GM19463 (cell line): Measurements from ENCODE around the gene NPAS2.
A peak's percentile ranks its signal among the peaks of the same experiment; 100 is the strongest.

Experiments used
- ATAC-seq: cut with Tn5 transposase; IDR thresholded peaks from one replicate; pipeline ENCODE4 v1.9.1; 2021; ENCODE audit warnings: mild to moderate bottlenecking, moderate library complexity; ENCODE audit not compliant: unreplicated experiment

NPAS2 gene

DNA sequence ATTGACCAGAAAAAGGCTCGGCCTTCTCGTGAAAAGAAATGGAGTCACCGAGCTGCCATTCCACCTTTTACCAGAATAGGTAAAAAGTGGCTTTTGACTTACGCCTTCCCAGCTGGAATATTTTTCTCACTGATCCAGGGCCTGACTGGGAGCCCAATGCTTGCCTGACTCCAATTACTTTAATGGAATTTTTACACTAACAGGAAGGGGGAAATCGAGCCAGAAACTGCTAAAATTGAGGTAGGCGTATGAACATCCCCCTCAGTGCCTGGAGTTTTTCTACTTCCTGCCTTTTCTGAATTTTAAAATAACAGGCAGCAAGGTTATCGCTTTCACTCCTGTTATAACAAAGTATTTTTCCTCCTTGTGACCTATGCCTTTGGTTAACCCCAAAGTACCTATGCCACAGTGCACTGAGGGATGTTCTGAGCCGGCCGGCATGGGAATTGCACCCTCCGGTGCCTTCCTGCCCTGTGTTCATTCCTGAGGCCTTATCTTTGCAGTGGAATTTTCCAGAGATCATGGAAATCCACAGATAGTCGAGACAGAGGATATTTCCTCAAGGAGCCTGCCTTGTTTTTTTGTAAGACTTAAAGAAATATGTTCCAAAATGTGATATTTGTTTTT is 163.9 kb downstream of the NPAS2 start:
- ATAC-seq = no peak

DNA sequence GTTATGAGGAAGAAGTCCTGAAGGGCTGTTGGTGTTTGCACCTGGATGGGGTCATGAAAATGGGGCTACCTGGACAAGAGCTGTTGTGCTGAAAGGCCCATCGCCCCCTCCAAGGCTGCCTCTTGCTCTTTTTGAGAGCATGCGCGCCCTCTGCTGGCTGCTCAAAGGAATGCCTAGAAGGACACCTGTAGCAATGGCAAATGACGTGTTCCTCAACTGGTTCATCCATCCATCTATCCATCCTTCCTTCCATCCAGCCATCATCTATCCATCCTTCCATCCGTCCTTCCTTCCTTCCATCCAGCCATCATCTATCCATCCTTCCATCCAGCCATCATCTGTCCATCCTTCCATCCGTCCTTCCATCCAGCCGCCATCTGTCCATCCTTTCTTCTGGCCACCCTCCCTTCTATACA is 165.0 kb downstream of the NPAS2 start:
- peak; percentile 61 for ATAC-seq

DNA sequence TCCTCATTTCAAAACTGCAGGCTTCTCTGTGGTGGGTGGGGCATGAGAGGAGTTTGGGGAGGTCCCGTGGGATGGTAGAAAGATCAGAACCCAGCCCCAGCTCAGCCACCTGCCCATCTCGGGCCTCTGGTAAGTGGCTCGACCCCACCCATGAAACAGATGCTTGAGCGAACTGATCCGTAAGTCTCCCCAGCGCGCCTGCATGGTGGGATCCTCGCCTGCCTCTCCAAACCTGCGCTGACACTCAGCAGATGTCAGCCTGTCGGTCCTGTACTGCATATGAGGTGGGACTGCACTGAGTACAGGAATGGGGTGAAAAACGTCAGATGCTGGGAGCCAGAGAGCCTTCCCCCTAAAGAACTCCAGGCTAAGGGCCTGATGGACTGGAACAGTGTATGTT is 166.2 kb downstream of the NPAS2 start:
- ATAC-seq = no peak

DNA sequence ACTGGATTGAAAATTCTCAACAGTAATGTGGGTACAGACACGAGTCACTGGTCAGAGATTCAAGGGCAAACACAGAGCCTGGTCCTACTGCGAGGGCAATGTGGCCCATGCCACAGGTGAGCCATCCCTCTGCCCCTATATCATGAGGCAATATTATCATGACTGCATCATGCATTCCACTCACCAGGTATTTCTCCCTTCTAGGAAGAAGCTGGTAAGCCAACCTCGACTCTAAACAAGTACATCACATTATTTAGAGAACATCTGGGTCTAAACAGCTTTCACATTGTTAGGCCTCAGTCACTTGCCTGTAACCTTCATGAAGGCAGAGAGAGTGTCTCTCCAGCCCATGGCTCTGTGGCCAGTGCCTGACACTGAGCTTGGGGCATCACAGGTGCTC is 167.6 kb downstream of the NPAS2 start:
- ATAC-seq = no peak

DNA sequence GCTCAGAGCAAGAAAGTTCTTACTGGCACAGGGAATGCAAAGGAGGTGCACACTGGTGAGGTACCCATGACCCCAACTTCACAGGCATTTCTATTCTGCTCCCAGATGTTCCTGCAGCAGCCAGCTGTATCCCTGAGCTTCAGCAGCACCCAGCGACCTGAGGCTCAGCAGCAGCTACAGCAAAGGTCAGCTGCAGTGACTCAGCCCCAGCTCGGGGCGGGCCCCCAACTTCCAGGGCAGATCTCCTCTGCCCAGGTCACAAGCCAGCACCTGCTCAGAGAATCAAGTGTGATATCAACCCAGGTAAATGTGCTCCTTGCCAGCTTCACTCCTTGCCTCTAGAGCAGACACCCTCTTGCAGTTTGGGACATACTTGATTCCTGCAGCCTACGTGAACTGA is 168.0 kb downstream of the NPAS2 start:
- ATAC-seq = no peak

DNA sequence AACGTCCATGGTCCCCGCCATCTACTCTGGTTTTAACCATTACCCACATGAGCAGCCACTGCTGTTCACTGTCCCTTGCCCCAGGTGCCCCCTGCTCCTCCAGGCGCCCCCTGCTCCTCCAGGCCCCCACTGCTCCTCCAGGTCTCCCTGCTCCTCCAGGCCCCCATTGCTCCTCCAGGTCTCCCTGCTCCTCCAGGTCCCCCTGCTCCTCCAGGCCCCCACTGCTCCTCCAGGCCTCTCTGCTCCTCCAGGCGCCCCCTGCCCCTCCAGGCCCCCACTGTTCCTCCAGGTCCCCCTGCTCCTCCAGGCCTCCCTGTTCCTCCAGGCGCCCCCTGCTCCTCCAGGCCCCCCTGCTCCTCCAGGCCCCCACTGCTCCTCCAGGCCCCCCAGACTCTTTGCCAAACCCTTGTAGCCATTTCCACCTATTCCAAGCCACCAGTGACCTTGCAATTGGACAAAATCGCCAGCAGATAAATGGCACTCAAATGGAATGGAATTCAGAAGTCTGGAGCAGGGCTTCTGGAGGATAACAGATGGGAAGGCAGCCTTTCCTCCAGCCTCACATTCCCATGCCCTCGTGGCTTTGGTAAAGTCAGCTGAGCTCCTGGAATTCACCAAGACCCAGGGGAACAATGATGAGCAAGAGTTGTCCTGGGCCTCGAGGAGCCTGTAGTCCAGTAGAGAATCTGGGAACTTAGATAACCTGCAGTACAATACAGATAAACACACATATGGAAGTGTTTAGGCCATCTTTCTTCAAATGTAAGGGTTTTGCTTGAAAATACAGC is 168.9 kb downstream of the NPAS2 start:
- ATAC-seq = no peak

DNA sequence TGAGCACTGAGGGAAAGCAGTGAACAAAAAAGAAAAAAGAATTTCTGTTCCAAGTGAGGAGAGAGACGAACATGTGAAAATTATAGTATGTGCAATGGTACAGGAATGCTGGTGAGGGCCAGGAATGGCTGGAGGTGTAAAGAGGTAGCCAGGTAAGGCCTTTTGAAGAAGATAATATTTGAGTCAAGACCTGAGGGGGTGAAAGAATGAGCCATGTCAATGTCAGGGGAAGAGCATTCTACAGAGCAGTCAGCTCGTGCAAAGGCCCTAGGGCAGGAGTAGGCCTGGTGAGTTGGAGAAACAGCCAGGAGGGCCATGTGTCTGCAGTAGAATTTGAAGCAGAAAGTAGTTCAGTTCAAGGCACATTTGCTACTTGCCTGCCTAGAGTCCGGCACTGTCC is 169.7 kb downstream of the NPAS2 start:
- ATAC-seq = no peak

DNA sequence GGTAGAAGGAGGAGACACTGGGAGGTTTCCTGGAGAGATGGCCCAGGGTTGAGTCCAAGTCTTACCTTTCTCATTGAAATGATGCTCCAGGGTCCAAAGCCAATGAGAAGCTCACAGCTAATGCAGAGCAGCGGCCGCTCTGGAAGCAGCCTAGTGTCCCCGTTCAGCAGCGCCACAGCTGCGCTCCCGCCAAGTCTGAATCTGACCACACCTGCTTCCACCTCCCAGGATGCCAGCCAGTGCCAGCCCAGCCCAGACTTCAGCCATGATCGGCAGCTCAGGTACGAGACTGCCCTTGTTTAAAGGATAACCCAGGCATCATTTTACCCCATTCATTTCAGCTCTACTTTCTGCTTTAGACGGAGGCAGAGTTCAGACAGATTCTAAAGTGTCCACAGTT is 170.2 kb downstream of the NPAS2 start:
- no peak for ATAC-seq

DNA sequence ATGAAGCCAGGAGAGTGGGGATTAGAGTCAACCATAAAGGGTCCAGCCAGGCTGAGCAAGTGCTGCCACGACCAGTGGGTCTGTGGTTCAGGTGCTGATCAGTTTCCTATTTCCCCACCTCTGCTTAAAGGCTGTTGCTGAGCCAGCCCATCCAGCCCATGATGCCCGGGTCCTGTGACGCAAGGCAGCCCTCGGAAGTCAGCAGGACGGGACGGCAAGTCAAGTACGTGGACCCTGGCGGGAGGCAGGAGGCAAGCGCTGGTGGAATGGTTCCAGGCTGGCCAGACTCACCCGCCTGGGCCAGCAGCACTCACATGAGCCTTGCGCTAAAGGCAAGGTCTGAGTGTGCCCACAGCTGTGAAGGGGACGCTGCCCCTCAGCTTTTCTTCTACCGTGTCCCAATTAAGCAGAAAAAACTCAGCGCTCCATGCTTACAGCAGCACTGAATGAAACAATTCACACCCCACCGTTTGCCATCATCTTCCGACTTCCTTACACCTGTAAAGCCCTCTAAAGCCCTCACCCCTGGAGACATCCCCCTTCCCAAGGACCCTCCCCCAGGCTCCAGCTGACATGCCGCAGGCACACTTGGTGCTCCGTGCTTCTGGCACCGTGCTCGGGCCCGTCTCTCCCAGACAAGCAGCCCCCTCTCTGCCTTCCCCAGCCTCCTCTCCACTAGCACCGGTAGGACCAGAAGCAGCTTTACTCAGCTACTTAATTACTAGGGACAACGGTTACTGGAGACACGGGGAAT is 170.9 kb downstream of the NPAS2 start:
- ATAC-seq = no peak

DNA sequence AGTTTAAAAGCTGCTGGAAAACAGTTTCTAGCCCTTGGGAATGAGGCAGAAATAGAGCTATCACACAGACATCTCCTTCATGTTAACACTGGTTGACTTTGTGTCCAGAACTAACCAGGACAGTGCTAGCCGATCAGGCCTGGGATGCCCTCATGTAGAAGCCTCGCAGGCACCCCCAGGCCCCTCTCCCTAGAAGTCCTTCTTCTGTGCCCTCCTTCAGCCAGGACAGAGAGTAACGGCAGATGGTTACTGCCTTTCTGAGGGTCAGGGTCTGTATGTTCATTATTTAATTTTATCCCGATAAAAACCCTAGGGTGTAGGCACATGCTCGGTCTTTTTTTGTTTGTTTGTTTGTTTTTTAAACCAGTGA is 171.4 kb downstream of the NPAS2 start:
- no peak for ATAC-seq

DNA sequence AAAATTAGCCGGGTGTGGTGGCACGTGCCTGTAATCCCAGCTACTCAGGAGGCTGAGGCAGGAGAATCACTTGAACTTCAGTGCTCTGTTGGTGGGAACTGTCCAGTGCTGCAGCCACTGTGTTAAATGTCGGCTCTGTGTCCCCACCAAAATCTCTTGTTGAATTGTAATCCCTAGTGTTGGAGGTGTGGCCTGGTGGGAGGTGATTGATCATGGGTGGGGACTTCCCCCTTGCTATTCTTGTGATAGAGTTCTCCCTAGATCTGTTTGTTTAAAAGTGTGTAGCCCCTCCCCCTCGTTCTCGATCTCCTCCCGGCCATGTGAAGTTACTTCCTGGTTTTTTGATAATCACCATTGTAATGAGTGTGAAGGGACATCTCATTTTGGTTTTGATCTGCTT is 172.3 kb downstream of the NPAS2 start:
- no peak for ATAC-seq

DNA sequence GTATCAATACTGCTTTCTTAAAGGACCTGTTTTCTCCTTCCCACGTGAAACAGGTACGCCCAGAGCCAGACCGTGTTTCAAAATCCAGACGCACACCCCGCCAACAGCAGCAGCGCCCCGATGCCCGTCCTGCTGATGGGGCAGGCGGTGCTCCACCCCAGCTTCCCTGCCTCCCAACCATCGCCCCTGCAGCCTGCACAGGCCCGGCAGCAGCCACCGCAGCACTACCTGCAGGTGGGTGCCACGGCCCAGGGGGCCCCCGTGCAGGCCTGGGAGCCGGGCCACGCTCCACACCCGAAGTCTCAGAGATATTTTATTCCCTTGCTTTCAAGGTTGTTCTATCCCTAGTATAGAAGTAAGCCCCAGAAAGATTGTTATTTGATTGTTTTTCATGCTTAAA is 173.4 kb downstream of the NPAS2 start:
- ATAC-seq = no peak

DNA sequence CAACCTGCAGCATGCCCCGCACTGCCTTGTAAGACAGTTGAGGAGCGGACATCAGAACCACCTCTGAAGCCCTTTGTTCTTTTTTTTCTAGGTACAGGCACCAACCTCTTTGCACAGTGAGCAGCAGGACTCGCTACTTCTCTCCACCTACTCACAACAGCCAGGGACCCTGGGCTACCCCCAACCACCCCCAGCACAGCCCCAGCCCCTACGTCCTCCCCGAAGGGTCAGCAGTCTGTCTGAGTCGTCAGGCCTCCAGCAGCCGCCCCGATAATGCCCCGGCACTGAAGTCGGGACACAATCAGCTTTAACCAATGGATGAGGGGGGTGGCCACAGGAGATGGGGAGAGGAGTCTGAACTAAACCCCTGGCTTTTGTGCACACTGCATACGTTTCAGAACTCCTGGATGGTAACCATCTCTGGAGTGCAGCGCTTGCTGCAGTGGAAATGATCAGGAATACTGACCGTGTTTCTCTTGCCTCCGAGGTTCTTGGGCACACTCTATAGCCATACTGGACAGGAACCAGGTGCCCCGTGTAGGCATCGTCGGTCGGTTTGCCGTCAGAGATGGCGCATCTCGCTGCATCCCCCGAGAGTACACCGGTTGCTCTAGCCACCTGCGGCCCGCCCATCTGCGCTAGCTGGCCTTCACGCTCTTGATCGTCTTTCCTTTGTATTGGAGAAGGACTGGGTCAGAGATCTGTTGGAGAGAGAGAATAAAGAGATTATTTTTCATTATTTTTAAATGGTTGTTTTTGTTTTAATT is 175.6 kb downstream of the NPAS2 start:
- ATAC-seq = no peak

DNA sequence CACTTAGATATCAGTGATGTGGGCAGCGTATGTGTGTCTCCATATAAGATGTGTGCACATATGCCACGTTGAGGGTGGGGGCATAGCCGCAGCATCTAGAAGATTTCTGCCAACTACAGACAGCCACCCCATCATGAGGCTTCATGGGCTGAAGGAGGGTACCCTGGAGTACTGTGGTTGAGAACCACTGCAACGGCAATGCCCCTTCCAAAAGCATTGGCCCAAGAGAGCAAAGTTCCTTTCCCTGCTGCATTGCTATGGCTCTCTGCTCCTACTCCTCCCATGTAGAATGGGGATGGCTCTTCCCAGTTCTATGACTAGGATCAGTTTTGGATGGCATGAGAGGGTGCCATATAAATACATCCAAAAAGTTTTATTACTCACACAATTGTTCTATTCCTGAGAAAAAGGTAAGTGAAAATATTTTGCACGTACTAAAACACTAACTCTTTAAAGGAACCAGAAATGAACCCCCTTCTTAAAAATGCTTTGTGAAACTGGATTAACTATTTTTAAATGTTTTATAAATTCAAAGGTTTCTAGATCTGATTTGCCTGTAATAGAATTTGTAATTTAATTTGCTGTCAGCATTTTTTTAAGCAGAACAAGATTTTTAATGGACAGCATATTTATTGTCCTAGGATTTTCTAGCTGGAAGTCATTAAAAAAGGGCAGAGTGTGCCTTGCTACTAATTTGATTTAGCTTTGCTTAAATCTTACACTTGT is 177.7 kb downstream of the NPAS2 start:
- no peak for ATAC-seq

DNA sequence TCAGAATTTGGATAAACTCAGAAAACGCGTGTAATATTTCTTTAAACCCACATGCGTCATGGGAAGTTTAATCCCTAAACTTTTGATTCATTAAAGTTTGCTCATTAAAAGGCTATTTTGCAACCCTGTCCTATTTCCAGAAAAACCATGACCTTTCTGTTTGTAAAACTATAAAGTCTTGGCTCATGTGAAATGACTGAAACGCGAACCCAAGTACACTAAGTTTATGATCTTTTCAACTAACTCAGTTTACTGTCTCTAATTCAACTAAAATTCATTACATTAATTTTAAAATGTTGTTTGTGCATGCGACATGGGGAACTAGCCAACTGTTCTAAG is 178.3 kb downstream of the NPAS2 start:
- no peak for ATAC-seq

DNA sequence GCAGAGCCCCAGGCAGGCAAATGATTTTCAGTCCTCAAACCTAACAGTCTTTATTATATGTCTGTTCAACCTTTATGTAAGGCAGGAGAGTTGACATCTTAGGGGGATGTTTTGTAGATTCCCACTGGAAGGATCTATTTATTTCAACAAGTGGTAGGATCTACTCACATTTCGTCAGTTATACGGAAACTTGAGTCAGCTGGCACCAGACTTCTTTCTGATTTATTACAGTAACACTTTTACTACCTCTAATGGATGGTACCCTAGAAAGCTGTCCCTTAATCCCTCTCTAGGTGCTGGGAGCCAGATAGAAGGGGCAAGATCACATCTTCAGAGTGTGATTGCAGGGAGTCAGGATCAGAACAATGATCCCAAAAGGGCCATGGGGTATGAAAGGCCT is 180.1 kb downstream of the NPAS2 start:
- no peak for ATAC-seq

DNA sequence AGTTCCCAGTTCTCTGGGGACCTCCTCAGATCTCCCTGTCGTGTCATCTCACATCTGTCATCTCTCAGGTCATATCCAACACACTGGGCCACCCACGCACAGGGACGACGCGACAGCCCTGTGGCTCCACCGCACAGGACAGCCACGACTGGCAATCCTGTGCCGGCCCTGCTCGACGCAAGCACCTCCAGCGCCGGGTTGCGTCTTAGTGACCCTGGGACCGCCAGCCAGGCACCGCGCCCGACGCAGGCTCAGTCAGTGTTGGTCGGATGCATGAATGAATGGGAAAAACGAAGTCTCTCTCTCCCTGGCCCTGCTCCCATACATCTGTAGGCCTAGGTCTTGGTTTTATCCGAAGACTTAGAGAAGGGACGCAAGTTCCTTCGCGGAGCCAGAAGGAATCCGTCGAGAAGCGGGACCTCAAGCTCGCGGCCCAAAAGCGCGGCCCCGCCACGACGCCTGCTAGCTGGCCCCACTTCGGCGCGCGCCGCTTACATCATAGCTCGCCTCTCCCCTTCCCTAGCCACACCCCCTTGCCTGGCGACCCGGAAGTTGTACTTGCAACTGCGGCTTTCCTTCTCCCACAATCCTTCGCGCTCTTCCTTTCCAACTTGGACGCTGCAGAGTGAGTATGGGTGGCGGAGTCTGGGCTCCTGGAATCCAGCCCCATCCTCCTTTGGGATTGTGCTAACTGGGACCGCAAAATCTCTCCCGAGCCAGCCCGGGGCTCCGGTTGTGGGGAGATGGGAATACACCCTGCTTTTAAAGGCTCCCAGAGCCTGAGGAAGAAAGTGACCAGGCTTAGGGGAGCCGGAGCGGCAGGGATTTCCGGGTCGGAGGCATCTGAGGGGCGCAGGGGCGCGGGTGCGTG is 182.0 kb downstream of the NPAS2 start, which contains the start of gene RPL31:
Gene RPL31, plus strand, starts transcription at position 599 of the 871 bp plus-strand sequence. CDS start 413 bp downstream, outside the sequence.
- ATAC-seq = peak; percentile 98

DNA sequence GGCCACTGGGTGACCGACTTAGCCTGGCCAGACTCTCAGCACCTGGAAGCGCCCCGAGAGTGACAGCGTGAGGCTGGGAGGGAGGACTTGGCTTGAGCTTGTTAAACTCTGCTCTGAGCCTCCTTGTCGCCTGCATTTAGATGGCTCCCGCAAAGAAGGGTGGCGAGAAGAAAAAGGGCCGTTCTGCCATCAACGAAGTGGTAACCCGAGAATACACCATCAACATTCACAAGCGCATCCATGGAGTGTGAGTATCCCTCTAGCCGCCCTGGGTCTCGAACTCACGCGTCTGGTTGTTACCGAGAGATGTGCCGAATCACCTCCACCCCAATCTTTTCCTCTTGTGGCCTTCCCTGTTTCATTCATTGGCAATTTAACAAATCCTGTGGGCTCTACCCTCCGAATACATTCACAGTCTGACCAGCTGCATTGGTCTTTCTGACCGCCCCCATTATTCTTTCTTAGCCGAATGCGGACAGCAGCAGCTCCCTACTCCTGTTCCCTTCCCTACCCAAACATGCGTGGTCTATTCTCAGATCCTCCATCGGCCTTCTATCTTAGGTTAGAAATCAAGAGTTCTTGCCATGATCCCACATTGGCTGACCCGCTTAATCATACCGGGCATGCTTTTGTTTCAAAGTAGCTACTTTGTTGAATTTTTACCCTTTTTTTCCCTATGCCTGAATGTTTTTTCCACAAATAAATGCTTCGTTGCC is 182.8 kb downstream of the NPAS2 start:
- no peak for ATAC-seq

DNA sequence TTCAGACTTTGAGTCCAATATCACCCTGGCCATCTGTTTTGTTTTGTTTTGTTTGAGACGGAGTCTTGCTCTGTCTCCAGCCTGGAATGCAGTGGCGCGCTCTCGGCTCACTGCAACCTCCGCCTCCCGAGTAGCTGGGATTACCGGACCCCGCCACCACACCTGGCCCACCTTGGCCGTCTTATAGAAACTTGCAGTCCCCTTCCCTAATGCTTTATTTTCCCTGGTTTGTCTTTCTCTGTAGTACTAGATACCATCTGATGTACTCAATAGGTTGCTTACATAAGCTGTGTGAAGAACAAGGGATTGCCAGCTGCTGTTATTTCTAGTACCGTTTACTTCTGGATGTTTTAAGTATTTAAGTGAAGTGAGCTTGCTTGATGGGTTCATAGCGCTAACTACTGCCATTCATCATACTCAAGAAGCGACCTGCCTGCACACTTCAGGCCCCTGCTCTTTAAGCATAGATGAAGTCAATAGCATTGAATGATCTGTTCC is 183.4 kb downstream of the NPAS2 start:
- ATAC-seq = no peak
